LNCAP (cell line): ENCODE measurements around the gene KCNJ3.

ENCODE experiments used
- CTCF ChIP-seq: fragments of 450-650 bp; IDR thresholded peaks from 2 replicates; pipeline ENCODE4 v1.5.1; 2017; ENCODE audit warnings: mild to moderate bottlenecking

Gene KCNJ3

GRCh38 chr2:154814856-154815255 is 116.4 kb downstream of the KCNJ3 start:
- TF ChIP-seq CTCF, result no peak

GRCh38 chr2:154825358-154825757 is 126.9 kb downstream of the KCNJ3 start:
- no peak for TF ChIP-seq CTCF

- TF ChIP-seq CTCF, result no peak
Measured at GRCh38 chr2:154826827-154827226, 128.3 kb downstream of the KCNJ3 start.

- TF ChIP-seq CTCF, result no peak
Measured at GRCh38 chr2:154827286-154827685, 128.8 kb downstream of the KCNJ3 start.

GRCh38 chr2:154832711-154833110 is 134.2 kb downstream of the KCNJ3 start:
- no peak for TF ChIP-seq CTCF

GRCh38 chr2:154836632-154837031 is 138.1 kb downstream of the KCNJ3 start:
- no peak for TF ChIP-seq CTCF

GRCh38 chr2:154837035-154837434 is 138.5 kb downstream of the KCNJ3 start:
- TF ChIP-seq CTCF, result no peak

- no peak for TF ChIP-seq CTCF
Measured at GRCh38 chr2:154844513-154844912, 146.0 kb downstream of the KCNJ3 start.
